Stomach (tissue), 19 donors: Measurements from ENCODE around the gene NSMCE3. TPM values are rescaled to one million over a fixed set of nuclear protein-coding genes. Genes with fewer than 3 reads are reported as not detected.
A peak's percentile ranks its signal among the peaks of the same experiment; 100 is the strongest.

Experiments
- DNase-seq, 2 donors: peaks; one replicate each; pipeline versions ENCODE4 v3.0.0 to v3.0.0-alpha.2; 2013 to 2019
- H3K27ac ChIP-seq, 5 donors: fragments of 200-600 bp in 4 of 5; sonication (generic) in 4 of 5; one replicate each; pipeline ENCODE4 v1.5.1; 2013 to 2019; ENCODE audit warnings: mild to moderate bottlenecking in 1 of 5, moderate library complexity in 1 of 5
- H3K27me3 ChIP-seq, 3 donors: fragments of 200-600 bp; sonication (generic); one replicate each; pipeline ENCODE4 v1.5.1; 2017 to 2019; ENCODE audit warnings: mixed run types in 1 of 3
- H3K36me3 ChIP-seq, 4 donors: fragments of 200-600 bp; sonication (generic); 1 replicate in 3 of 4; 2 replicates in 1 of 4; pipeline ENCODE4 v1.5.1; 2016 to 2019
- H3K4me1 ChIP-seq, 4 donors: fragments of 200-600 bp; sonication (generic); one replicate each; pipeline ENCODE4 v1.5.1; 2016 to 2019
- H3K4me3 ChIP-seq, 4 donors: fragments of 200-600 bp; sonication (generic) in 3 of 4; one replicate each; pipeline ENCODE4 v1.5.1; 2016 to 2019; ENCODE audit warnings: mild to moderate bottlenecking in 1 of 4
- H3K9me3 ChIP-seq, 4 donors: fragments of 200-600 bp; sonication (generic); one replicate each; pipeline ENCODE4 v1.5.1; 2016 to 2019
- CTCF ChIP-seq, 7 experiments: fragments of 450-650 bp in 4 of 7; fragments of 200-600 bp in 3 of 7; sonication (generic) in 3 of 7; IDR thresholded peaks; one replicate each; pipeline ENCODE4 v1.5.1; 2016 to 2019; ENCODE audit warnings: antibody characterized with exemption in 7 of 7, control low read depth in 2 of 7, mild to moderate bottlenecking in 1 of 7
- EP300 ChIP-seq: sonication (generic); formaldehyde crosslinking; IDR thresholded peaks from one replicate; pipeline ENCODE4 v1.6.1; 2017; ENCODE audit warnings: antibody characterized with exemption
- POLR2A ChIP-seq, 4 donors: fragments of 450-650 bp; IDR thresholded peaks; one replicate each; pipeline ENCODE4 v1.6.1; 2016; ENCODE audit warnings: antibody characterized with exemption in 4 of 4, control low read depth in 2 of 4, mild to moderate bottlenecking in 1 of 4, moderate library complexity in 1 of 4
- POLR2AphosphoS5 ChIP-seq, 3 donors: sonication (generic); formaldehyde crosslinking; IDR thresholded peaks; one replicate each; pipeline ENCODE4 v1.6.1; 2016; ENCODE audit warnings: antibody characterized with exemption in 3 of 3
- WGBS, 5 donors: extraction: QIAGEN DNeasy Blood & Tissue Kit in 3 of 5; methylation state at CpG; one replicate each; pipeline versions ENCODE4 v1.1.5 to v1.1.7; 2013 to 2018; 5-methylcytosine and 5-hydroxymethylcytosine counted together
- intact Hi-C: fragments of 100-400 bp; cut with DNase I; formaldehyde crosslinking; loops from one replicate; pipeline ENCODE4 v1.15.1; 2023; ENCODE audit warnings: low total_unique reads
- long read RNA-seq, 10 donors: transcript quantifications; one replicate each; lab custom pipeline, GENCODE V29; 2026
- polyA plus RNA-seq, 3 donors: library from polyadenylated mRNA; stranded (reverse); fragments of 200-250 nt; gene quantifications; one replicate each; pipeline ENCODE4 v1.2.3, GENCODE V29; 2013
- total RNA-seq, 5 donors: library from RNA; depleted of rRNA; stranded (reverse); fragments of >200 nt; gene quantifications; one replicate each; pipeline versions ENCODE4 v1.1.0 to v1.2.3, GENCODE V29; 2014 to 2016
- donor health status: healthy with polysubstance abuse.
- donor health status: Bipolar disorder and iron deficiency.
- donor health status: healthy.

NSMCE3 gene
- total RNA-seq (1 to 10 TPM; 1.2 to 6.1 (median 4.5) TPM), polyA plus RNA-seq (1 to 10 TPM; 2.1 to 5.2 (median 3.1) TPM)
- long read RNA-seq, donor 1, full-length matches to known transcripts: 5 of 5 reads
- long read RNA-seq, donor 1, partial matches to known transcripts: 0 of 5 reads
- long read RNA-seq, donor 1, other reads (novel, unspliced or antisense): 0 of 5 reads
- long read RNA-seq, donor 2, full-length matches to known transcripts: 9 of 9 reads
- long read RNA-seq, donor 2, partial matches to known transcripts: 0 of 9 reads
- long read RNA-seq, donor 2, other reads (novel, unspliced or antisense): 0 of 9 reads
- long read RNA-seq, donor 3, full-length matches to known transcripts: 8 of 8 reads
- long read RNA-seq, donor 3, partial matches to known transcripts: 0 of 8 reads
- long read RNA-seq, donor 3, other reads (novel, unspliced or antisense): 0 of 8 reads
- long read RNA-seq, donor 4: 0 reads
- long read RNA-seq, donor 5, full-length matches to known transcripts: 16 of 16 reads
- long read RNA-seq, donor 5, partial matches to known transcripts: 0 of 16 reads
- long read RNA-seq, donor 5, other reads (novel, unspliced or antisense): 0 of 16 reads
- long read RNA-seq, donor 6, full-length matches to known transcripts: 23 of 23 reads
- long read RNA-seq, donor 6, partial matches to known transcripts: 0 of 23 reads
- long read RNA-seq, donor 6, other reads (novel, unspliced or antisense): 0 of 23 reads
- long read RNA-seq, donor 7, full-length matches to known transcripts: 23 of 23 reads
- long read RNA-seq, donor 7, partial matches to known transcripts: 0 of 23 reads
- long read RNA-seq, donor 7, other reads (novel, unspliced or antisense): 0 of 23 reads
- long read RNA-seq, donor 8, full-length matches to known transcripts: 10 of 10 reads
- long read RNA-seq, donor 8, partial matches to known transcripts: 0 of 10 reads
- long read RNA-seq, donor 8, other reads (novel, unspliced or antisense): 0 of 10 reads
- long read RNA-seq, donor 9, full-length matches to known transcripts: 14 of 14 reads
- long read RNA-seq, donor 9, partial matches to known transcripts: 0 of 14 reads
- long read RNA-seq, donor 9, other reads (novel, unspliced or antisense): 0 of 14 reads
- long read RNA-seq, donor 10, full-length matches to known transcripts: 5 of 5 reads
- long read RNA-seq, donor 10, partial matches to known transcripts: 0 of 5 reads
- long read RNA-seq, donor 10, other reads (novel, unspliced or antisense): 0 of 5 reads

- DNase-seq: peak; percentile 90 to 97
- intact Hi-C loops: no loop called here
- Histone ChIP-seq H3K4me3 (peak within 1 kb of the TSS; percentile 78 to 93 (median 90)), H3K36me3 (no peaks in the 10 kb centered on the region), H3K9me3 (no peaks in the 10 kb centered on the region), H3K4me1 (peaks cover 0 to 35% (median 29%) of the 10 kb centered on the region in 4 donors), H3K27ac (peak within 1 kb of the TSS; percentile 90 to 97 (median 93)), H3K27me3 (no peaks in the 10 kb centered on the region)
- TF ChIP-seq POLR2A (IDR thresholded peaks at IDR 0.05) (peak in 2 of 4 donors; percentile 57 to 62), CTCF (IDR thresholded peaks at IDR 0.05) (no peak), EP300 (no peak), POLR2AphosphoS5 (IDR thresholded peaks at IDR 0.05) (peak; percentile 94 to 97 (median 96))
- WGBS, 5 donors: 0 to 1% (median 0%) methylated on average over 31 to 68 of the region's 68 CpGs
Observed at GRCh38 chr15:29269485-29270168, at the start of gene NSMCE3. Gene NSMCE3, minus strand, starts transcription at chr15:29269822. Its CDS starts 117 bp downstream, at chr15:29269705.

GRCh38 chr15:29316422-29316821, 46.8 kb upstream of the NSMCE3 start:
- 75 to 89% (median 84%) methylated on average over 3 of the region's 3 CpGs for WGBS, 5 donors

GRCh38 chr15:29312387-29312786, 42.8 kb upstream of the NSMCE3 start:
- Histone ChIP-seq H3K4me3 (no peak overlapping the region), H3K9me3 (no peaks in the 10 kb centered on the region), H3K4me1 (no peaks in the 10 kb centered on the region), H3K27me3 (peaks cover 0 to 3% (median 0%) of the 10 kb centered on the region in 3 donors), H3K36me3 (no peaks in the 10 kb centered on the region), H3K27ac (no peak overlapping the region)
- intact Hi-C loops: no loop called here
- no peak for TF ChIP-seq POLR2A (IDR thresholded peaks at IDR 0.05)
- no peak for TF ChIP-seq EP300
- no peak for TF ChIP-seq CTCF (IDR thresholded peaks at IDR 0.05)
- no peak for TF ChIP-seq POLR2AphosphoS5 (IDR thresholded peaks at IDR 0.05)
- no peak for DNase-seq
- 74 to 83% (median 81%) methylated on average over 2 of the region's 2 CpGs for WGBS, 5 donors

More at GRCh38 chr15:29316422-29316821, 46.8 kb upstream of the NSMCE3 start:
- no peak for DNase-seq
- Histone ChIP-seq H3K36me3 (no peaks in the 10 kb centered on the region), H3K27ac (no peak overlapping the region), H3K4me1 (no peaks in the 10 kb centered on the region), H3K9me3 (no peaks in the 10 kb centered on the region), H3K27me3 (no peaks in the 10 kb centered on the region), H3K4me3 (no peak overlapping the region)
- intact Hi-C loops: no loop called here
- TF ChIP-seq EP300: no peak
- no peak for TF ChIP-seq POLR2AphosphoS5 (IDR thresholded peaks at IDR 0.05)
- no peak for TF ChIP-seq POLR2A (IDR thresholded peaks at IDR 0.05)
- no peak for TF ChIP-seq CTCF (IDR thresholded peaks at IDR 0.05)
